HCT116 (cell line): ENCODE results near the gene ENPEP.

Experiments
- CTCF ChIP-seq, 3 experiments: fragments of 200-600 bp in 1 of 3; sonication (generic) in 1 of 3; IDR thresholded peaks in 2 of 3; conservative IDR thresholded peaks in 1 of 3; 2 replicates each; pipeline ENCODE4 v1.5.1; 2012 to 2017; ENCODE audit warnings: low read depth in 2 of 3, low read length in 2 of 3, antibody characterized with exemption in 1 of 3, borderline replicate concordance in 1 of 3, control low read depth in 1 of 3, mild to moderate bottlenecking in 1 of 3, mixed read lengths in 1 of 3, mixed run types in 1 of 3, moderate library complexity in 1 of 3; ENCODE audit not compliant: insufficient read depth in 1 of 3
- EZH2phosphoT487 ChIP-seq: fragments of 200-600 bp; IDR thresholded peaks from 2 replicates; pipeline ENCODE4 v1.6.1; 2018; ENCODE audit warnings: antibody characterized with exemption, borderline replicate concordance
- POLR2A ChIP-seq: IDR thresholded peaks from 2 replicates; pipeline ENCODE4 v1.7.0; 2011; ENCODE audit warnings: borderline replicate concordance; ENCODE audit not compliant: insufficient read depth, insufficient read length; ENCODE audit errors: extremely low read depth
- POLR2AphosphoS5 ChIP-seq: IDR thresholded peaks from 2 replicates; pipeline ENCODE4 v1.6.1; 2011; ENCODE audit warnings: mild to moderate bottlenecking, low read depth, low read length, moderate library complexity
- REST ChIP-seq: IDR thresholded peaks from 2 replicates; pipeline ENCODE4 v1.6.1; 2012; ENCODE audit warnings: low read depth
- ZNF274 ChIP-seq: fragments of 200-500 bp; sonication (Bioruptor generic); IDR thresholded peaks from 2 replicates; pipeline ENCODE4 v1.6.1; 2014; ENCODE audit warnings: mild to moderate bottlenecking, low read depth, low read length, inconsistent platforms

- TF ChIP-seq REST (no peak), EZH2phosphoT487 (no peak), POLR2A (no peak), ZNF274 (no peak), POLR2AphosphoS5 (no peak), CTCF (IDR thresholded peaks at IDR 0.05 in 2 of 3, conservative IDR thresholded peaks at IDR 0.05 in 1 of 3; ENCODE audit: borderline replicate concordance in 1 of 3, insufficient read depth in 1 of 3, low read depth in 2 of 3, low read length in 2 of 3) (peak in 2 of 3 experiments; percentile 34 to 40; a peak in 1 of 6 replicates)
Measured at GRCh38 chr4:110480031-110480549, 4.1 kb downstream of the ENPEP start.
